Activated T-helper 17 cell treated with anti-CD3 and anti-CD28 coated beads, Interleukin-2, amount 50 U/mL, for 72 hours (primary cell): ENCODE results near the gene DUS1L. TPM values are rescaled to one million over a fixed set of nuclear protein-coding genes. Genes with fewer than 3 reads are reported as not detected.

Experiments
- ATAC-seq: fragments of 150-1000 bp; cut with Tn5 transposase; replicated peaks from 2 replicates; pipeline ENCODE4 v1.10.0; 2021; ENCODE audit warnings: mild to moderate bottlenecking, moderate library complexity
- H3K27ac Mint-ChIP-seq: one replicate; pipeline ENCODE4 v1.8.0; 2022; ENCODE audit warnings: mixed read lengths
- H3K27me3 Mint-ChIP-seq: one replicate; pipeline ENCODE4 v1.8.0; 2022; ENCODE audit warnings: mixed read lengths
- H3K36me3 Mint-ChIP-seq: one replicate; pipeline ENCODE4 v1.8.0; 2022; ENCODE audit warnings: low read depth, mild to moderate bottlenecking, mixed read lengths
- H3K4me1 Mint-ChIP-seq: one replicate; pipeline ENCODE4 v1.8.0; 2022; ENCODE audit warnings: mixed read lengths
- H3K4me3 Mint-ChIP-seq: one replicate; pipeline ENCODE4 v1.8.0; 2022; ENCODE audit warnings: mild to moderate bottlenecking, mixed read lengths
- H3K9me3 Mint-ChIP-seq: one replicate; pipeline ENCODE4 v1.8.0; 2022; ENCODE audit warnings: mixed read lengths
- total RNA-seq, 2 donors: library from RNA; stranded (reverse); gene quantifications; one replicate each; pipeline ENCODE4 v1.2.3, GENCODE V29; 2022

The DUS1L gene
- total RNA-seq, 2 donors from 2014 or later: 59.7 to 129 TPM

DNA sequence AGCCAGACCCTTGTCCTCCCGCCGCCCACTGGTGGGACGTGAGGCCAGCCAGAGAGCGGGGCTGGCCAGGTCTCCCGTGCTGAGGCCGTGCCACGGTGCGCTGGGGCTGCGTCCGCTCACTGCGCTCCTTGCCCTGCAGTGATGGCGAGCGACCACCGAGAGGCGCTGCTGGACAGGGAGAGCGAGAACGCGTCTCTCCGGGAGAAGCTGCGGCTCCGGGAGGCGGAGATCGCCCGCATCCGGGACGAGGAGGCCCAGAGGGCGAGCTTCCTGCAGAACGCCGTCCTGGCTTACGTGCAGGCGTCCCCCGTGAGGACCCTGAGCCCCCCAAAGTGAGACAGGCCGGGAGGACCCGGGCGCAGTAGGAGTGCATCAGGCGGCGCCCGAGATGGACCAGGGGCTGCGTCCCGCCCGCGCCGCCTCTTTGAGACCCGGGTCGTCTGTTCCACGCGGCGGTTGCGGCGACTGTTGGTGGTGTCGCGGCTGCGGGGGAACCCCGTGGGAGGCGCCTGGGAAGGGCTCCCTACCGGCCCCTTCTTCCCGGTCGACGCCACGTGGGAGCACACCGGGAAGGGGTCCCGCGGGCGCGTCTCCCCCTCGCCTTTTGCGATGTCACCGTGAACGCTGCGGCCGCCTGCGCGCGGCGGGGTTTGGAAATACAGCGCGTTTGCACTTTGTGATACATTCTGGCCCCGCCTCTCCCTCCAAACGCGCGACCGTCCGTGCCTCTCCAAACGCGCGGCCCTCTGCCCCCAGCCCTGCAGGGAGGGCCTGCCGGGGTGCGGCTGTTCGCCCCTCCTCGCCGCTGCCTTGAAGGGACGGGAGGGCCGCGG, 34.9 kb downstream of the DUS1L start:
- H3K27ac Mint-ChIP-seq: no peak overlapping the region
- ATAC-seq: peak; percentile 83
- no peaks in the 10 kb centered on the region for H3K9me3 Mint-ChIP-seq
- H3K4me3 Mint-ChIP-seq: peak overlapping the region; percentile 73
- no peaks in the 10 kb centered on the region for H3K36me3 Mint-ChIP-seq
- no peaks in the 10 kb centered on the region for H3K27me3 Mint-ChIP-seq
- H3K4me1 Mint-ChIP-seq: peaks cover 8% of the 10 kb centered on the region

DNA sequence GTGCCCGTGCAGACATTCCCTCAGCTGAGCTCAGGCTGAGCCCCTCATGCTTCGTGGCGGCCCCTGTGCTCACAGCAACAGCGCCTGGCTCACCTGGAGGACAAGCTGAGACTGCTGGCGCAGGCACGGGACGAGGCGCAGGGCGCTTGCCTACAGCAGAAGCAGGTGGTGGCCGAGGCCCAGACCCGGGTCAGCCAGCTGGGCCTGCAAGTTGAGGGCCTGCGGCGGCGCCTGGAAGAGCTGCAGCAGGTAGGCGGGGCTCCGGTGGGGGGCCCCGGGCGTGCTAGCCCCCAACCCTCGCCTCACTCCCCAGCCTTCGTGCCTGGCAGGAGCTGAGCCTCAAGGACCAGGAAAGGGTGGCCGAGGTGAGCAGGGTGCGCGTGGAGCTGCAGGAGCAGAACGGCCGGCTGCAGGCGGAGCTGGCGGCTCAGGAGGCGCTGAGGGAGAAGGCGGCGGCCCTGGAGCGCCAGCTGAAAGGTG, 35.6 kb downstream of the DUS1L start:
- Mint-ChIP-seq H3K27me3 (no peaks in the 10 kb centered on the region), H3K36me3 (no peaks in the 10 kb centered on the region), H3K4me3 (peak overlapping the region; percentile 73), H3K4me1 (peaks cover 4% of the 10 kb centered on the region), H3K9me3 (no peaks in the 10 kb centered on the region), H3K27ac (no peak overlapping the region)
- ATAC-seq: peak; percentile 1

DNA sequence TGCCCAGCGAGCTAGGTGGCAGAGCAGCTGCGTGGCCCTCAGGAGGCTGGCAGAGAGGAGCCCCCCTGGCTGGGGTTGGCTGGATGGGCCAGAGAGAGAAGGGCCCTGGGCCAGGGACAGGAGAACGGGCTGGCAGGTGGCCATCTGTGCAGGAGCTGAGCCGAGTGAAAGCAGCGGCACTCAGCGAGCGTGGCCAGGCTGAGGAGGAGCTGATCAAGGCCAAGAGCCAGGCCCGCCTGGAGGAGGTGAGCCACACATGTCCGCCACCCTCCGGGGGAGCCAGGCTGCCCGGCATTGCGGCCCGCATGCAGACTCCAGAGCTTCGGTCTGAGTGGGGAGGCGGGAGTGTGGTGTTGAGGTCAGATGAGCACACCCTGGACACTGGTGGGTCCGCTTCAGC, 36.2 kb downstream of the DUS1L start:
- peaks cover 4% of the 10 kb centered on the region for H3K4me1 Mint-ChIP-seq
- peak overlapping the region; percentile 60 for H3K4me3 Mint-ChIP-seq
- no peaks in the 10 kb centered on the region for H3K36me3 Mint-ChIP-seq
- no peaks in the 10 kb centered on the region for H3K9me3 Mint-ChIP-seq
- H3K27me3 Mint-ChIP-seq: no peaks in the 10 kb centered on the region
- no peak overlapping the region for H3K27ac Mint-ChIP-seq
- no peak for ATAC-seq

DNA sequence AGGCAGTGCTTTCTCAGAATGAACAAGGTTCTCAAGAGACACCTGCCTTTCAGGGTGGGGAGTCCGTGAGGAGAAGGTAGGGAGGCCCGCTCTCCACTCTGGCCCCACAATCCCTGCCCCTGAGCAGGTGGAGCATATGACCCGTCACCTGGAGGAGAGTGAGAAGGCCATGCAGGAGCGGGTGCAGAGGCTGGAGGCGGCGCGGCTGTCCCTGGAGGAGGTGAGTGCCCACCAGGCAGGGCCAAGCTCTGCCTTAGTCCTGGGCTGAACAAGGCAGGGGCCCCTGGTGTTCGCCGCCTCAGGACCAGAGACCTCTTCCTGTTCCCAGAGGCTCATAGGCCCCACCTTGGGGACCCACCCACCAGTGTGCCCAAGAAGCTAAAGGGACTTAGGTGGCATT, 36.6 kb downstream of the DUS1L start:
- Mint-ChIP-seq H3K4me3 (no peak overlapping the region), H3K9me3 (no peaks in the 10 kb centered on the region), H3K36me3 (no peaks in the 10 kb centered on the region), H3K27ac (no peak overlapping the region), H3K27me3 (no peaks in the 10 kb centered on the region), H3K4me1 (peaks cover 4% of the 10 kb centered on the region)
- ATAC-seq: no peak

DNA sequence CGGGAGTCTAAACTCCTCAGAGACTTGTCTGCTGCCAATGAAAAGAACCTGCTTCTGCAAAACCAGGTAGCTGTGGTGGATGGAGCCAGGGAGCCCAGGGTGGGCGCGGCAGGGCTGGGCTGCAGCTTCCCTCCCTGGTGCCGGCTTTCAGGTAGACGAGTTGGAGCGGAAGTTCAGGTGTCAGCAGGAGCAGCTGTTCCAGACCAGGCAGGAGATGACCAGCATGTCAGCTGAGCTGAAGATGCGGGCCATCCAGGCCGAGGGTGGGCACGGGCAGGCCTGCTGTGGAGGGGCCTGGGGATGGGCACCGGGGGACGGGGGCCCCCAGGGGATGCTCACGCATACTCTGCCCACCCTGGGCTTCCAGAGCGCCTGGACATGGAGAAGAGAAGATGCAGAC, 37.4 kb downstream of the DUS1L start:
- H3K27me3 Mint-ChIP-seq: no peaks in the 10 kb centered on the region
- no peak for ATAC-seq
- H3K4me3 Mint-ChIP-seq: no peak overlapping the region
- H3K9me3 Mint-ChIP-seq: no peaks in the 10 kb centered on the region
- no peaks in the 10 kb centered on the region for H3K36me3 Mint-ChIP-seq
- no peak overlapping the region for H3K27ac Mint-ChIP-seq
- peaks cover 4% of the 10 kb centered on the region for H3K4me1 Mint-ChIP-seq

DNA sequence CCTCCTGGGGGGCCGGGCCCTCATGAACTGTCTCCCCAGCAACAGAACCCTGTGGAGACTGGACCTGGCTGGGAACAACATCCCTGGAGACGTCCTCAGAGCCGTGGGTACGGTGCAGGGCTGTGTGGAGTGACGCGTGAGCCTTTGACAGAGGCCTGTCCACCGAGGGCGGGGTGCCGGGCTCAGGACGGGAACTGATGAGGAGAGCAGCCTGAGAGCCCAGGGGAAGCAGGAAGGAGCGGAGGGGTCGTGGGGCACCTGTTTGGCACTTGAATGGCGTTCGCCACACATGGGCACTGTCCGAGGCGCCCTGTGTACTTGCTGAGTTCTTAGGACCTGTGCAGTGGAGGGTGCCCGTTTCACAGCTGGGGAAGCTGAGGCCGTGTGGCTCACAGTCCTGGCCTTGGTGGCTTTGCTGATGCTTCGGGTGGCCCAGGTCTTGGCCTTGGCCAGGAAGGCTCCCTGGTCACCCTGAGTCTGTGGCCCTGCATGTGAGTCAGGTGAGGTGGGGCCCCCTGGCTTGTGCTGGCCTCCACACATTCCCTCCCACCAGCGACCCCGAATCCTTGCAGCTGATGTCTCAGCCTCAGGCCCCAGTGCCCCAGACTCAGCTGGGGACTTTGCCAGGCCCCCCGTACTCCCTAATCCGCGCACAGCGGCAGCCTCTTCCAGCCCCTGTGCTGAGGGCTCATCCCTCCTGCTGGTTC, 40.0 kb downstream of the DUS1L start:
- ATAC-seq: no peak
- H3K27me3 Mint-ChIP-seq: no peaks in the 10 kb centered on the region
- H3K36me3 Mint-ChIP-seq: peaks cover 6% of the 10 kb centered on the region
- no peak overlapping the region for H3K27ac Mint-ChIP-seq
- no peaks in the 10 kb centered on the region for H3K9me3 Mint-ChIP-seq
- peaks cover 4% of the 10 kb centered on the region for H3K4me1 Mint-ChIP-seq
- no peak overlapping the region for H3K4me3 Mint-ChIP-seq

DNA sequence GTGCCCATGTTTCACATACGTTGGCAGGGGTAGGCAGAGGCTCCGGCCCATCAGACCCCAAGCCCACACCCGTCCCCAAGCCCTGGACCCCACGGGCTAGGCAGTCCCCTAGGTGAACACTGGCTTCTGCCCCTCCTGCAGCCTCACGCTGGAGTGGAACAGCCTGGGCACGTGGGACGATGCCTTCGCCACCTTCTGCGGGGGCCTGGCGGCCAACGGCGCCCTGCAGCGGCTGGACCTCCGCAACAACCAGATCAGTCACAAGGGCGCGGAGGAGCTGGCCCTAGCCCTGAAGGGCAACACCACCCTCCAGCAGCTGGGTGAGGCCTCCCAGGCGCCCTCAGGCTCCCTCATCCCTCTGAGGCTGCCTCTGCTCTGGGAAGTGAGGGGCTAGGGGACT, 40.7 kb downstream of the DUS1L start:
- H3K4me1 Mint-ChIP-seq: peaks cover 4% of the 10 kb centered on the region
- ATAC-seq: no peak
- no peaks in the 10 kb centered on the region for H3K27me3 Mint-ChIP-seq
- H3K9me3 Mint-ChIP-seq: no peaks in the 10 kb centered on the region
- peaks cover 6% of the 10 kb centered on the region for H3K36me3 Mint-ChIP-seq
- no peak overlapping the region for H3K27ac Mint-ChIP-seq
- no peak overlapping the region for H3K4me3 Mint-ChIP-seq

DNA sequence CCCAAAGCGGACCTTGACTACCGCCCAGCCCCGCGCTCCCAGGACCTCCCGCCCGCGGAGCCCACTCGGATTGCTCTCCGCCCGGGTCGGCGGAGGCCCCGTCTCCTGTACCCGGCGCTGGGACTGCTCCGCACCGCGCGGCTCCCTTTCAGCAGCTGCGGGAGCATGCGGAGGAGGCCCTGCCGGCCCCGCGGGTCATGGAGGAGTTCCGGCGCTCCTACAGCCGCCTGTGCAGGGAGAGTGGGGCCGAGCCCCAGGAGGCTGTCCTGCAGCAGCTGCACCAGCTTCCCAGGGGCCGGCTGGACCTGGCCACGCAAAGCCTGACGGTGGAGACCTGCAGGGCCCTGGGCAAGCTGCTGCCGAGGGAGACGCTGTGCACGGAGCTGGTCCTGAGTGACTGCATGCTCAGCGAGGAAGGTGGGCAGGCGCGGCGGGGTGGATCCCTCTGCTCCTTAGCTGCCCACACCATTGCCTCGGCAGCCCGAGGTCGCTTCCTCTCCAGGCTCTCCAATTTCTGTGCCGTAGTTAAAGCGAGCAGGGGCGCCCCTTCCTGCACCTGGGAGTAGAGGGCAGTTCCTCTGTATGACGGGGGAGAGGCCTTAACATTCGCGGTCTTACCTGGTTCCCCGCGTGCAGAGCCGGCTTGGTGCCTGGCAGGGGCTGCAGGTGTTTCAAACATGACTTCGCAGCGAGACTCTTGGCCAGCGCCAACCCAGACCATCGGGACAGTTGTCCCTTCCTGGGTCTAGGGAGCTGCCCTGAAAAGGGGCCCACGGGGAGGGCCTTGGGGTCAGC, 42.0 kb downstream of the DUS1L start:
- no peaks in the 10 kb centered on the region for H3K4me1 Mint-ChIP-seq
- H3K27ac Mint-ChIP-seq: no peak overlapping the region
- peaks cover 10% of the 10 kb centered on the region for H3K36me3 Mint-ChIP-seq
- no peaks in the 10 kb centered on the region for H3K9me3 Mint-ChIP-seq
- no peaks in the 10 kb centered on the region for H3K27me3 Mint-ChIP-seq
- no peak for ATAC-seq
- H3K4me3 Mint-ChIP-seq: peak overlapping the region; percentile 90

DNA sequence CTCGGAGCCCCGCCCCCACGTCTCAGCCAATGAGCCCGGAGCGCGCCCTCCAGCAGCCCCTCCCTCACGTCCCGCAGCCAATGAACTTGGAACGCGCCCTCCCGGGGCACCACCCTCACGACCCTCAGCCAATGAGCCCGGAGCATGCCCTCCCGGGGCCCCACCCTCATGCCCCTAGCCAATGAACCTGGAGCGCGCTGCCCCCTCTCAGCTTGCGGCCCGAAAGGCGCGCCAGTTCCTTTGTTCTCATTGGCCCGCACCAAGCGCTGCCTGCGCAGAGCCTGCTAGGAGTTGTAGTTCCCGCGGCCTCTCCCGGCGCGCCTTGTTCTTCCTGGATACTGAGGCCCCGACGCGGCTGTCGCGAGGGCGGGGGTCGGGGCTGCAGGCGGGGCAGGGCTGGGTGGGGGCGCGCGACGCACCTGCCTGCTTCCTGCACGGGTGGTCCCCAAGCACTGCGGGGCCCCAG, 42.6 kb downstream of the DUS1L start, which contains the start of gene LRRC45:
TSS of gene LRRC45 (plus strand) at position 325 of the 466 bp plus-strand sequence. CDS start 339 bp downstream, outside the sequence.
- Mint-ChIP-seq H3K27ac (peak within 1 kb of the TSS; percentile 75), H3K4me1 (no peaks in the 10 kb centered on the region), H3K4me3 (peak within 1 kb of the TSS; percentile 90), H3K27me3 (no peaks in the 10 kb centered on the region), H3K9me3 (no peaks in the 10 kb centered on the region), H3K36me3 (peaks cover 15% of the 10 kb centered on the region)
- peak; percentile 95 for ATAC-seq

DNA sequence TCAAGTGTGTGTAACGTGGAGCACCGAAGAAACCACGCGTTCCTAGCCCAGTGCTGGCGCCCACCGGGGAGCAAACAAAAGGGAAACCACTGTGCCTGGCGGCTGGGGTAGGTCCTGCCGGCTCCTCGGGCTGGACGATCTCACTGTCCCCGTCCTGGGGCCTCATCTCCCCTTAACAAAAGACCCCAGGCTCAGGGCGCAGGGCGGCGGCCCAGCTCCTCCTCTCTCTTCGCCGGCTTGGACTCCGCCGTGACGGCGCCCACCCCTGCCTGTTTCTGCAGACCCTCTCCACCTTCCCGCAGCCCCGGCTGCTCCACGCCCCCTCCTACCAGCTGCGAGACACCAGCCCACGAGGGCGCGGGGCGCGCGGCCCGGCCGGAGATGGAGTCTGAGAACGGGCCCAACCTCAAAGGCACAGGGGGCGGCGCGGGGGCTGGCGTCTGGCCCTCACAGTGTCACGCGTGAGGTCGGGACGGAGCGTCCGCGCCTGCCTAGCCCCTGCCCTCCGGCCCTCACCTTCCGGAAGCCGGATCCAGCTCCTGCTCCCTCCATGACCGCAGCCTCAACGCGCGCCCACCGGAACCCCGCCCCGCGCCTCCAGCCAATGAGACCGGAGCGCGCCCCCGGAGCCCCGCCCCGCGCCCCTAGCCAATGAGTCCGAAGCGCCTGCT, 43.2 kb downstream of the DUS1L start, which contains the start of gene CENPX:
TSS of gene CENPX (minus strand) at position 569 of the 671 bp plus-strand sequence. CDS start at position 552, 17 bp downstream.
- Mint-ChIP-seq H3K4me3 (peak within 1 kb of the TSS; percentile 90), H3K27ac (peak within 1 kb of the TSS; percentile 75), H3K9me3 (no peaks in the 10 kb centered on the region), H3K36me3 (peaks cover 15% of the 10 kb centered on the region), H3K4me1 (no peaks in the 10 kb centered on the region), H3K27me3 (no peaks in the 10 kb centered on the region)
- ATAC-seq: no peak

DNA sequence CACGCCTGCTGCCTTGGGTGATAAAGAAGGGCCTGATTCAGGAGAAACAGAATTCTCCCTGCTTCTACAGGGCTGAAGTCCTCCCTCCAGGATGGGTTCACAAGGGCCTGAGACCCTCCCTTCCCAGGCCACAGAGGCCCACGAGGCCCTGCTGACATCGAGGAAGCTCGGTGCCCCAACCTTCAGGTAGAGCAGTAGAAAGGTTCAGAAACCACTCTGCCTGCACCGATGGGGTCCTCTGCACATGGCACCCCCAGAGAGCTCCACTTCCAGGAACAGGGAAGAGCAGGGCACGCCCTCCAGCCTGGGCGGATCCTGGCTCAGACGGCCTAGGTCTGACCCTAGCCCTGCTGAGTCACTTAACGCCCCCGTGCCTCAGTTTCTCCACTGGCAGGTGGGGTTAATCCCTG, 43.7 kb downstream of the DUS1L start:
- Mint-ChIP-seq H3K9me3 (no peaks in the 10 kb centered on the region), H3K27ac (peak overlapping the region; percentile 75), H3K4me1 (no peaks in the 10 kb centered on the region), H3K36me3 (peaks cover 15% of the 10 kb centered on the region), H3K4me3 (peak overlapping the region; percentile 90), H3K27me3 (no peaks in the 10 kb centered on the region)
- no peak for ATAC-seq

DNA sequence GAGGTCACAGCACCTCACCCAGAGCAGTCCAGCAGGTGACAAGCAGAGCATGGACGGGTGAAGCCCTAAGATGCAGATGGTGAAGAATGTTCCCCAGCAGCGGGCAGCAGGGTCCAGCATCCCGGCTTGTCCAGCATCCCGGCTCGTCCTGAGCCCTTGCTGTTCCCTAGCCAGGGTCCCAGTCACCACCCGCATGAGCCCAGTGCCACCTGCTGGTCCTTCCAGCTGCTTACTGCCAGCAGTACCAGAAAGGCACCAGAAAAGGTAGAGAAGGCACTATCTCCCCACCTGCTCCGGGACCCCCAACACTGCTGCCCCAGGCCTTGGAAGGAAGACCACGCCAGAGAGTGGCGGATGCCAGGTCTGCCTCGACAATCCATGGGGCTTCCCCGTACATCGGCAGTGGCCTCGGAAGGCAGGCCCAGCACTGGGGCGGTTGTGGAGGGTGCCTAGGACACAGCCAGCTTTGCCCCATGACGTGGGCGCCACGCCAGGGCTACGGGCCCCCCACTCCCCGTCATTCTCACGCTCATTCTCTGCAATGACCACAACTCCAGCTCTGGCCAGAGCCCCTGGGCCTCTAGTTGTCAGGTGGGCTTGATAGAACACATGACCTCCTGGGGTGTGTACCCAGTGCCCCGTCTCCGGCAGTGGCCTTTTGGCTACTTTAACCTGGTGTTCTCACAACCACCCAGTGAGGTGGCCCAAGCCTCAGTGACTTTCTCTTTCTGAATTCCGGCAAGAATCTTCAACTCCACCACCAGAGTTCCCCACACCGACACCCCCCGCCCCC, 44.3 kb downstream of the DUS1L start:
- no peaks in the 10 kb centered on the region for H3K9me3 Mint-ChIP-seq
- peak overlapping the region; percentile 75 for H3K27ac Mint-ChIP-seq
- peak overlapping the region; percentile 90 for H3K4me3 Mint-ChIP-seq
- peaks cover 15% of the 10 kb centered on the region for H3K36me3 Mint-ChIP-seq
- H3K4me1 Mint-ChIP-seq: no peaks in the 10 kb centered on the region
- H3K27me3 Mint-ChIP-seq: no peaks in the 10 kb centered on the region
- ATAC-seq: no peak

DNA sequence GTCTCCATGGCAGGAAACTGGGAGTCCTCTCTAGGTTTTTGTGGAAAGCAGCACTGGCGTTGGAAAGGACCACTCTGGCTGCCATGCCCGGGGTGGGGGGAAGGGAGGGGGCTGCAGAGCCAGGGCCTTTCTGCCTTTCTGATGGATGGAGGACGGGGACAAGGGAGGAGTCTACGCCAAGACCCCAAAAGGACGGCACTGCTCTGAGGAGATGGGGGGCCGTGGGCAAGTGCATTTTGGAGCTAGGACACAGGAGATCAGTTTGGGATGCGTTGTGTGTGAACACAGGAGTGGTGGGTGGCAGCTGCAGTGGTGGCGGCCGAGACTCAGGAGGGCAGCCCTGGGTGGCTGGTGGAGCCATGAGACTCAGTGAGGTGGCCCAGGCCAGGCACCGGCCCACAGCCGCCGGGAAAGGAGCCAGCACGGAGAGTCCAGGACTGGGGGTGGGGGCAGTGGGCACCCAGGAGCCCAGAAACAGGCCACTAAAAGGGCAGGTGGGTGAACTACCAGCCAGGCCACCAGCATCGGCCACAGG, 45.0 kb downstream of the DUS1L start:
- ATAC-seq: no peak
- H3K27ac Mint-ChIP-seq: no peak overlapping the region
- no peaks in the 10 kb centered on the region for H3K9me3 Mint-ChIP-seq
- H3K36me3 Mint-ChIP-seq: peaks cover 15% of the 10 kb centered on the region
- H3K4me3 Mint-ChIP-seq: peak overlapping the region; percentile 90
- no peaks in the 10 kb centered on the region for H3K4me1 Mint-ChIP-seq
- no peaks in the 10 kb centered on the region for H3K27me3 Mint-ChIP-seq
